Activated T-cell treated with anti-CD3 and anti-CD28 coated beads for 4 hours (primary cell): ENCODE data around the gene C16orf96.
"Not testable (repeated sequence)": the region's sequence is repeated elsewhere in the genome, so short reads cannot be mapped to it uniquely, and the experiment has no call there.

Experiments used
- DNase-seq: peaks from one replicate; pipeline ENCODE4 v3.0.0-alpha.2; 2020

The C16orf96 gene

DNA sequence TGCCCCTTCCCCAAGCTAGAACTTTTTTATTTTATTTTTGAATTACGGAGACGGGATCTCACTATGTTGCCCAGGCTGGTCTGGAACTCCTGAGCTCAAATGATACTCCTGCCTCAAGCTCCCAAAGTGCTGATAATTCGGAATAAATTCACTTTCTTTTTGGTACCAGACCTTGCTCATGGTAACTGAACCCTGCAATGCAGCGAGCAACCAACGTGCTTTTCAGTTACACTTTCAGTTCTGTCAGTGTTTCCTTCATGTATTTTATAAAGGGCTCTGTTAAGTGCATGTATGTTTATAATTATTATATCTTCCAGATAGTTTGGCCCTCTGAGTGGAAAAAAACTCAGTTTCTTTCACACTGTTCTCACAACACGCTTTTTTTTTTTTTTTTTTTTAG, 13.9 kb downstream of the C16orf96 start:
- no peak for DNase-seq

DNA sequence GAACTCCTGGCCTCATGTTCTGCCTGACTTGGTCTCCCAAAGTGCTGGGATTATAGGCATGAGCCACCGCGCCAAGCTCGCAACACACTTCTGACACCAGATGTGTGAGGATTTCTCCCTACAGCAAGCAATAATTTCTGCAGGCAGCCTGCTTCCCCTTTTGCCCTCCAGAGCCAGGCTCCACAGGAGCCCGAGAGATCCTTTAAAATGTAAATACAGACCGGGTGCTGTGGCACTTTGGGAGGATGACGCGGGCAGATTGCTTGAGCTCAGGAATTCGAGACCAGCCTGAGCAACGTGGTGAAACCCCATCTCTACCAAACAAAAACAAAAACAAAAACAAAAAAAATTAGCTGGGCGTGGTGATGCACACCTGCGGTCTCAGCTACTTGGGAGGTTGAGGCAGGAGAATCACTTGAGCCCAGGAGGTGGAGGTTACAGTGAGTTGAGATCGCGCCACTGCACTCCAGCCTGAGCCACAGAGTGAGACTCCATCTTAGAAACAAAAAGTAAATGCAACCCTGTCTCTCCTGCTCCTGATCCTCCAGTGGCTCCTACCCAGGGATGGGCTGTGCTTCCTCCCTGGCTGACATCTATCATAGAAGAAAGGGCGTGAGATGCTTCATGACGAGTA, 14.7 kb downstream of the C16orf96 start:
- DNase-seq = no peak

DNA sequence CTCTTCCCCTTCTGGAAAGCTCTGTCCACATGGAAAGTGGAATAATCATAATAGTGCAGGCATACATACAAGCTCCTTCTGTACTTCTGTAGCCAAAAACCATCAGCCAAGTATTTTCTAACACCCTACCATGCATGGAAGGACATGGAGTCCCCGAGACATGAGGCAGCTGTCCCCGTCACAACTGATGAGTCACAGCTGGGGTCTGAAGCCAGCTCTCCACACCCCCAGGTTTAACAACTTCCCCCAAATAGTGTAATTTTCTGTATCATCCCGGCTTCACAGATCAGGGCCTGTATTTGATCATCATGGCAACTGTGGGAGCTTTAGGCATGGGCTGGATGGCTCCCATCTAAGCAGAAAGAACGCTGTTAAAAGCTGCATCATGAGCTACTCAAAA, 16.6 kb downstream of the C16orf96 start:
- DNase-seq = no peak

DNA sequence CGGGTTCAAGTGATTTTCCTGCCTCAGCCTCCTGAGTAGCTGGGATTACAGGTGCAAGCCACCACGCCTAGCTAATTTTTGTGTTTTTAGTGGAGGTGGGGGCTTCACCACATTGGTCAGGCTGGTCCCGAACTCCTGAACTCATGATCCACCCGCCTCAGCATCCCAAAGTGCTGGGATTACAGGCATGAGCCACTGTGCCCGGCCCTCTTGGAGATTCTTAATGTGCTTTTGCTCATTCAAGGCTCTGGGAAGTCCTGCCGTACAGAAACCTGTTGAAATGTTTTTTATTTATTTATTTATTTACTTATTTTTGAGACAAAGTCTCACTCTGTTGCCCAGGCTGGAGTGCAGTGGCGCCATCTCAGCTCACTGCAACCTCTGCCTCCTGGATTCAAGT, 17.8 kb downstream of the C16orf96 start:
- not testable (repeated sequence) for DNase-seq

DNA sequence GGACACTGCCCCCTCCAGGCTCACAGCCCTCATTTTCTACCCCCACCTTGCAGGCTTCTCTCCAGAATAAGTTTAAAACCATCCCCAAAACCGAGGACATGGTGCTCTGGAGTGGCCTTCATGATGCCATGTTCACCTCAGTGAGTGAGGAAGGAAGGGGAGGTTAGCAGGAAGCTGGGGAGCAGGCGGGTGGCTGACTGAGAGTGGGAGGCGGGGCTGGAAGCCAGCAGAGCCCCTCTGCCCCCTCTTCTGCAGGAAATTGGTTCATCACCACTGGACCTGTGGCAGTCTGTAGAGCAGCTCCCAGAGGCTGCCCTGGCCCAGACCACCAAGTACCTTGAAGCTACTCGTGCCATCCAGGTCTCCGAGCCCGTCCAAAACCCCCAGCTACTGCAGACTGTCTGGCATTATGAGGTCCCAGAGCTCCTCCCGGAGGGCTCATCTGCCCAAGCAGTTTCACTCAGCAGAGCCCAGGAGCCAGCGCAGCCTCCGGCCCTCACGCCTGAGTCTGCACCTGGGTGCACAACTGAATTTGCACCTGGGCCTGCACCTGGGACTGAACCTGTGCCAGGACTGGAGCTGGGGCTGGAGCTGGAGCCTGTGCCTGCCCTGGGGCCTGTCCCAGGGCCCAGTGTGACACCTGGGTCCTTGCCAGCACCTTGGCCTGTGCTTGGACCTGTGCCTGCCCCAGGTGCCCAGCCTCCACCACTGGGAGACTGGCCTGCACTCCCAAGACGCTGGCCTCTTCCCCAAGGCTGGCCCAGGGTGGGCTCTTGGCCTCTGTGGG, 19.0 kb downstream of the C16orf96 start:
- no peak for DNase-seq

DNA sequence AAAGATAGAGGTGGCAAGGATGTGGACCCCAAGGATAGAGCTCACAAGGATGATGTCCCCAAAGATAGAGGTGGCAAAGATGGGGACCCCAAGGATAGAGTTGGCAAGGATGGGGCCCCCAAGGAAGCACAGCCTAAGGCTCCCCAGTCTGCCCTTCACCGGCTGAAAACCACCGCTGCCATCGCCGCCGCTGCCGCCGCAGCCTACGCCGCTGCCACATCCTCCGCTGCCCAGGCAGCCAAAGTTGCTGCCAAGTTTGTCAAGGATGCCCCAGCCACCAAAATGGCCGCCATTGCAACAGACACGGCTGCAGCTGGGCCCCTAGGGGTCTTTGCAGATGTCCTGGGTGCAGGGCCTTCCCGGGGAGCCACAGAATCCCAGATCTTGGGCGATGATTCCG, 19.9 kb downstream of the C16orf96 start:
- no peak for DNase-seq

DNA sequence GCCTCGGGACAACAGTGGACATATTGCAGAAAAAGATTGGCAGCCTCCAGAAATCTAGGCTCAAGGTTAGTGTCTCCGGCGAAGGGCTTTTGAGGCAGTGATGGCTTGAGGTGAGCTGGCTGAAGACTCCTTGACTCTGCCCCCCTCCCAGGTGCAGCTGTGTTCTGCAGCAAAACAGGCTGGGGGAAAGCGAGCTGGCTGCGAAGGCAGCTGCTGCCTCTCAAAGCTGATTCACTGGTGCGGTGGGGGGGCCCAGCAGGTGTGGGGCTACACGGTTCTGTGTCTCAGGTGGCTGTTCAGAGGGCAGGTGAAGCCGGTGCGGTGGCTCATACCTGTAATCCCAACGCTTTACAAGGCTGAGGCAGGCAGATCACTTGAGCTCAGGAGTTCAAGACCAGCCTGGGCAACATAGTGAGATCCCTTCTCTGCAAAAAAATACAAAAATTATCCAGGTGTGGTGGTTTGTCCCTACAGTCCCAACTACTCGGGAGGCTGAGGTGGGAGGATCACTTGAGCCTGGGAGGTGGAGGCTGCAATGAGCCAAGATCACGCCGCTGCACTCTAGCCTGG, 22.9 kb downstream of the C16orf96 start:
- no peak for DNase-seq

DNA sequence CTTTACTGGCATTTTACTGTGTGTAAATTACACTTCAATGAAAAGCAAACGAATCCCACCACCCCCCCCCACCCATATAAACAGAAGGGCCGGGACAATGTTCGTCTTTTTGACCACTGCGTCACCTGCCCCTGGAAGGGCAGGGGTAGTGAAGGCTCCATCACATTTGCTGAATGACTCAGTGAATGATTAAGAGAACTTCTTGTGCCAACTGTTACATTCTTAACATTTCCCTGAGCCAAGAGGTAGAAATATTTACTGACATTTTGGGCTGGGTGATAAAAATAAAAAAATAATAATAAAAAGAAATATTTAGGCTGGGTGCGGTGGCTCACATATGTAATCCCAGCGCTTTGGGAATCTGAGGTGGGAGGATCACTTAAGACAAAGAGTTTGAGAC, 24.1 kb downstream of the C16orf96 start:
- DNase-seq = no peak

DNA sequence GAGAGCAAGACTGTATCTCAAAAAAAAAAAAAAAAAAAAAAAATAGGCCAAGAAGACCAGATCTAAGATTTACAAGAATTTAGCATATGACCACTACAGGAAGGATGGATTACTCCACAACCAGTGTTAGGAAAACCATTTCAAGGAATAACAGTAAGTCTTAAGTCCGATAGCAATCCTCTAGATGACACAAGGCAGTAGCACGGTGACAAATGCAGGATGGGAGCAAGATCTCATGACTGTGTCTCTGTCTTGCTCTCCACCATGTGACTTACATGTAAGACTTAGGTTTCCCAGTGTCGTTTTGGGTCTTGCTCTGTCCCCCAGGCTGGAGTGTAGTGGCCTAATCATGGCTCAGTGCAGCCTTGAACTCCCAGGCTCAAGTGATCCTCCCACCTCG, 27.8 kb downstream of the C16orf96 start:
- DNase-seq = no peak

DNA sequence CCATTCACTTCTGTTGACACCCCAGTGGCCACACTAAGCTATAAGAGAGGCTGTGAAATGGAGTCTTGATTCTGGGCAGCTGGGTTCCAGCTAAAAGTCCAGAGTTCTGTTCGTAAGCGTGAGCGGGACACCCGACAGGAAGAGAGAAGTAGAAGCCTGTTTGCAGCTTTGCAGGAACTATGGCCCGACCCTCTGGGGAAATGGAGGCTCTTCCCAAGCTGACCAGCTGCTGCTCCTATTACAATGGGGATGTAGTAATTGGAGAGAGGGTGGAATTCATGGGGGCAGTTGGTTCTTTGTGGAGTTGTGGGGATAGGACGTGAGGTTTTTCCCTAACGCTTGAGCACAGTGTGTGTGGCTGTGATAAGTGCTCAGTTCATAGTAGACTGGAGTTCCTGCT, 30.2 kb downstream of the C16orf96 start:
- DNase-seq = no peak

DNA sequence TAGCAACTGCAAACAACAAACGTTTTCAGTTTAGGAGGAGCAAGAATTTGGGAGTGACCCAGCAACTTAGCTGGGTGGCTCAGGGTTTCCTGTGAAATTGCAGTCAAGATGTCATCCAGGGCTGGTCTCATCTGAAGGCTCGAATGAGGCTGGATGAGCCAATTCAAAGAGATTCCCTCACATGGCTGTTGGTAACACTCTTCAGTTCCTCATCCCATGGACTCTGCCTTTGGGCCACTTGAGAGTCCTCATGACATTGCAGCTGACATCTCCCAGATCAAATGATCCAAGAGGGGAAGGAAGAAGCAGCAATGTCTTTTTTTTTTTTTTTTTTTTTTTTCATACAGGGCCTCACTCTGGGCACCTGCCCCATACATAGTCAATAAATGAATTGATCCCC, 32.2 kb downstream of the C16orf96 start:
- DNase-seq = no peak

DNA sequence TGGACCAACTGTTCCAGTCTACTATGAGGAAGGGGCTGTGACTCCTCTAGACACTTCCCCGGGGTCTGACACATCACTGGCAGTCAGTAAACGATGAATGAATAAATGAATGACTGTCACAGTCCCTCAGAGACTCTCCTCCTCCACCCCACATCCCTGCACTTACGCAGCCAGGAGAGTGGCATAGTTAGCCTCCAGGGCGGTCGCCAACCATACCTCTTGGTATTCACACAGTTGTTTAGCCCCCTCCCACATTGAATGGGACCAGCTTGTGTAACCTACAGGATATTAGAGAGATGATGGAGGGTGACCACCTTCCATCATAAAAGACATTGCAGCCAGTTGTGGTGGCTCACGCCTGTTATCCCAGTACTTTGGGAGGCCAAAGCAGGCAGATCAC, 32.8 kb downstream of the C16orf96 start:
- no peak for DNase-seq

DNA sequence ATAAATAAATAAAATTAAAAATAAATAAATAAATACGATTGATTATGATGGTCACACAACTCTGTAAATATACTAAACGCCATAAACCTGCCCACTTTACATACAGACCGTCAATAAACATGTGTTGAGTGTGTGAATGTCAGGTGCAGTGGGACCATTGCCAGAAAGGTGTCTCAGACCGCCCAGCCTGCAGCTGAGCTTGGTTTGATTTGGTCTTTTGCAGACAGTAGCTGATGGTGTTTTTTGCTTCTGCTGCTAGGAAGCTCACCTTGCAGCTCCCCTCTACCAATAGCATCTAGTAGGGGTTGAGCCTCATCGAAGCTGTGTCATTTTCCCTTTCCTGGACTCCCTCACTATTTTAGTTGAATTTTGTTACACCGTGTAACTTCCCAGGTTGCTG, 35.1 kb downstream of the C16orf96 start:
- no peak for DNase-seq

DNA sequence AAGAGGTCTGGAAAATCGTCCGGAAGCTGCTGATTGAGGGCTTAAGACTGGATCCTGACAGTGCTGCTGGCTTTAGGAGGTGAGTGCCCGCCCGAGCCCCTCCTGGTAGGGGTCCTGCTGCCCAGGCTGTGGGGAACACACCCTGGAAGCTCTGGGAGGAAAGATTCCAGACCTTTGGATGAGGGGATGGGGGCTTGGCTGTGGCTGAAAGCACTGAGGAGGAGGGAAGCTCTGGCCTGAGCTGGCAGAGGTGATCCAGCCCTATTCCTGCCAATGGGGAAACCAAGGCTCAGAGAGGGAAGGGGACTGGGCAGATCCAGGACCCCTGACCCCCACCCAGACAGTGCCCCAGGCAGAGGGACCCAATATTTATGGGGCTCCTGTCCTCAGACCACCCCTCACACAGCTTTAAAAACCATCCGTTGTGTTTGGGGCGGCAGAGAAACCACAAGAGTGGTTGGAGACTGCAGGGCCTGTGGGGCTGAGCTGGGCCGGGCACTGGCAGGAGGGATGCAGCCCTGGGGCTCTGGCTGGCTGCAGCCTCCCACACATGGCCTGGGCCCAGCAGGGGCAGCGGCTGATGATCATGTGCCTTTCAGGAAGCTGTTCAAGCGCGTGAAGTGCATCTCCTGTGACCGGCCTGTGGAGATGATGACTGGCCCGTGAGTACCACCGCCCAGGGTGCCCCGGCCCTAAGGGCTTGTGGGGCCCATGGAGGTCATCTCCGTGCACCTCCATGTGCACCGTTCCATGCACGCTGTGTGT, 35.7 kb downstream of the C16orf96 start:
- DNase-seq = no peak

DNA sequence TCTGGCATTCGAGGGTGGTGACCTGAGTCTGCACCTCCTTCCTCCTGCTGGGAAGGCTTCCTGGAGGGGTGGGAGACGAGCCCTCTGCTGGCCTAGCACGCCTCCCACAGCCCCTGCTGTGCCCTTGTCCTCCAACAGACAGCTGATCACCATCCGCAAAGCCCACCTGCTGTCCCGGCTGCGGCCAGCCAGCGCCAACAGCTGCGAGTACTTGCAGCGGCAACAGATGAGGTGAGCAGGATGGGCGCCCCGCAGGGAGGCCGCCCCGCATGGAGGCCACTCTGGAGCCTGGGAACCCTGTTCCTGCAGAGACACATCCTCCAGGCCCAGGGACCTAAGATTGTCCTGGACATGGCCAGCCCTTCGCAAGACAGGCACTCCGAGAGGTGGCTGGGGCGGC, 36.9 kb downstream of the C16orf96 start:
- DNase-seq = no peak

DNA sequence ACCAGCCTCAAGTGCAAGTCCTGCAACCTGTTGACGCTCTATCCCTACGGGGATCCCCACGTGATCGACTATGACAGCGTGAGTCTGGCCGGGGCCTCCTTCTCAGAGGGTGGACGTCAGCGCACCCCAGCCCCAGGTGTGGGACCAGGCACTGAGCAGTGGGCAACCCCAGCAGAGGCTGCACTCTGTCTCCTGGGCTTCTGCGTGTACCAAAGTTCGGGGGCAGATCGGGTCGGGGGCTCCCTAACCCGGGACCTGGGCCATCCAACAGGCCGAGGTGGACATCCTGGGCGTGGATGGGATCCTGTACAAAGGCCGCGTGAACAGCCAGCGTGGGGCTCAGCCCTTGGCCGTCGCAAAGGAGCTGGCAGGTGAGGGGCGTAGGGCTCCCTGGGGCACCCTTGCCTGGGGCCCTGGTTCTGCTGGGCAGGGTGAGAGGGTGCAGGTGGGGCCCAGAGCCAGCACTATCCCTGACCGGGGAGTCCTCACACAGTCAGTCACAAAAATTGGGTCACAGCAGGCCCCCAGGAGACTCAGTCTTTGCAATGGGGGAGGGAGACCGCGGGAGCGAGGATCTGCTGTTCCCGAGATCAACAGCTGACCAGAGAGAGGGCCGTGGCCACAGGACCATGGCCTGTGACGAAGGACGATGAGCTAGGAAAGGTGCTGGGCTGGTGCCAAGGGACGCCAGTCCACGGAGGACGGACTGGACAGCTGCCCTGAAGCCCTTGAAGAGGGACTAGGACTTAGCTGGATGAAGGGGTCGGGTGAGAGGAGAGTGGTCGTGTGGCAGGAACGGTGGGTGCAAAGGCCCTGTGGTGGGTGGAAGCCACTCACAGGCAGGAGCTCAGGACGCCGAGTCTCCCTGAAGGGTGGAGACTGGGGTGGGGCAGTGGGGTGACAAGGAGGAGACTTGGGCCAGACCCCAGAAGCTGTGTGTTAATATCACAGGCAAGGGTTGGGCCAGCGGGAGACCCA, 38.6 kb downstream of the C16orf96 start:
- DNase-seq = no peak

DNA sequence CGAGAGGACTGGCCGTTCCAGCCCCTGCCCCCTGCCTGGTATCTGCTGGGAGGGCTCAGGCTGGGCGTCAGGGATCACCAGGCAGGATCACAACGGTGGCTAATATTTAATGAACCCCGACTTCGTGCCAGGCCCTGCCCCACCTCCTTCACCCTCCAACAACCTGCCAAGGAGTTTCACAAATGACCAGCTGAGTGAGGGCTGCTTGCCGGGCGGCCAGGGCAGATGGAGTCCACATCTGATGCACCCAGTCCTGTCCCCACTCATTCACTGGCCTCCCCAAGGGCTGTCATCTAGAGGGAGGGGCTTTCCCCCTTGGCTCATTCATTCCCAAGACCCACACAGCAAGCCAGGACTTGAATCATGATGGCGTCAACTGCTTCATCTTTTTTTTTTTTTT, 41.0 kb downstream of the C16orf96 start:
- no peak for DNase-seq

DNA sequence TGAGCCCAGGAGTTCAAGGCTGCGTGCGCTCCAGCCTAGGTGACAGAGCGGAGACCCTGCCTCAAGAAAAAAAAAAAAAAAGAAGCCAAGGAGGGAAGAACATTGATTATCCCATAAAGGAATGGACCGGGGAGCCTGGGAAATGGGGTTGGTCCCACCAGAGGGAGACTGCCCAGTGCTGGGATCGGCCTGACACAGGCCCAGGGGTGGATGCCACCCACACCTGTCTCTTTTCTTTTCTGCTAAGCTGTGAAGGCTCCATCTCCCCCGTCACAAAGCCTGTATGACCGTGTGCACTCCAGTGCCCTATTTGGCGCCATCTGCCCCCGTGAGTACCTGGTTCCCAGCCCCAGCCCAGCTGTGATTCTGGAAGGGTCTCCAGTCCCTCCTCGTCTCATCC, 42.9 kb downstream of the C16orf96 start:
- no peak for DNase-seq

DNA sequence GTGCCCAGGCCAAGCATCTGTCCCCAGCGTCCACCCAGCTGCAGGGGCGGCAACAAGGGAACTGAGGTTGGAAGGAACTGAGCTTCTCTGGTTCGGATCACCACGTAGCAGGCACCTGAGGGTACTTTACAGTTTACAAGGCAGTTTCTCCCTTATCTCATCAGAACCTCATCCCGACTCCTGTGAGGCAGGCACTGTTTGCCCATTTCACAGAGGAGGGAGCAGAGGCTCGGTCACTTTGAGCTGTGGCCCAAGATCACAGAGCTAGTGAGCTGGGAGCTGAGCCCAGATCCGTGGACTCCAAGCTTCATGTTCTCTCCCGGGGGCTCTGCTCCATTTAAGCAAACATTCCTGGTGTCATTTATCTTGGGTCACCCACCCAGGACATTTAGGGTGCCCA, 43.4 kb downstream of the C16orf96 start:
- DNase-seq = no peak

DNA sequence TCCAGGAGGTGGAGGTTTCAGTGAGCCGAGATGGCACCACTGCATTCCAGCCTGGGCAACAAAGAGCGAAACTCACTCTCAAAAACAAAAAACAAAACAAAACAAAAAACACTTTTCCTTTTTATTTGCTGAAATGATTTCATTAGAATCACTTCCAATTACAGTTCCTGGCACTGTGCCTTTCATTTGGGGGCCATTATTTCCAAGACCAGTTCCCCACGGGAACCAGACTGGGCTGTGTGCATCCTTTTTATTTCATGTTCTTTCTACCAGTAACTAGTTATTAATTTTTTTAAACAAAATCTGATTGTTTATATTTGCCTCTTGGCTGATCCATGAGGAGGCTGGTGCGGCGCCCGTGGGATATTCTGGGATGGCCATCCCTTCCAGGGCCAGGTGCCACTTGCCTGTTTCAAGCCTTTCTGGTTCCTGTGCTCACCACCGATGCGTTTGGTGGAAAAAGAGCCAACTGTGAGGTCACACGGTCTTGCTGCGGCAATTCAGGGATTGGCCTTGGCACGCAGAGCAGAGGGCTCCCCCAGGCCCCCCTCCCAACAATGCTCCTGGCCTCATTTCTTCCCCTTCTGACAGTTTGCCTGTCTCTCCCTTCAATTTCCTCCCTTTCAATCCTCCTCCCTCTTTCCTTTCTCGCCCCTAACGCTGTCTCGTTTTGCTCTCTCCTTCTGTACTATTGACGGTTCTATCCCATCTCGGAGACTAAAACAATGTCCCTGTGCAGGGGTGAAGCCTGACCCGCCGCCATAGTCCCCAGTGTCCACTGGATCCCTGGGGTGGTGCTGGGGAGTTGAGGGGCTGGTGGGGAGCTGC, 45.1 kb downstream of the C16orf96 start:
- no peak for DNase-seq

DNA sequence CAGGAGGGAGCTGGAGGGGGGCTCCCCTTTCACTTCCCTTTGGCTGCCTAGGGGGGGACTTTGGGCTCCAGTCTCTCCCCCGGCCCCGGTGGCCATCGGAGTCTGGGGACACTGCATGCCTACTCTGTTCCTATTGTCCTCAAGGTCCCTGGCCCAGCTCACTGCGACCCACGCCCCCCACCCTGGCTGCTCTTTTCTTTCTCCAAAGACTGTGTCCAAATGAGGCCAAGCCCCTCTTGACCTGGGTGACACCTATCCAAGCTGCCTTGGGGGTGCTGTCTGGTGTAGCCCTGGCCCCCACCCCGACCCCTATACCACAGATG, 45.7 kb downstream of the C16orf96 start:
- DNase-seq = no peak

DNA sequence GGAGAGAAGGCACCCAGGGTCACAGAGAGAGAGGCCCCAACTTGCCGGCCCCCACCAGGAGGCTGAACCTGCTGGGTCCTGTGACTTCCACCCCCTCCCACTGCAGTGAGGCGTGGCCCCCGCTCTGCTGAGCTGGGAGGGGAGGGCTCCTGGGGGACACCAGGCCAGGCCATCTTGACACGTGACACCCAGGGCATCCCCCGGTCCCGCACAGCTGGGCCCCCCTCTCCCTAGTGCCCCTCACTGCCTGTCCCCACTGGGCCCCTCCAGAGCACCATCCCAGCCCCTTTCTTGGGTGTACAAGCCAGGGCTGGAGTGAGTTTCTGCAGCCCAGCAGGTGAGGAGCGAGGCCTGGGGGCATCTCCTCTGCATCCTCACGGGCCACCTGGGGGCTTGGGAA, 46.2 kb downstream of the C16orf96 start:
- DNase-seq = no peak
